Uterus (tissue), 4 donors: ENCODE data around the gene PAPPA2. TPM values are rescaled to one million over a fixed set of nuclear protein-coding genes. Genes with fewer than 3 reads are reported as not detected.

Source experiments
- DNase-seq, 2 donors: peaks; one replicate each; pipeline ENCODE4 v3.0.0-alpha.2; 2019 to 2020
- H3K27ac ChIP-seq, 2 donors: fragments of 200-600 bp; sonication (generic); 1 replicate in 1 of 2; 2 replicates in 1 of 2; pipeline ENCODE4 v1.5.1; 2016 to 2018
- H3K27me3 ChIP-seq, 2 donors: fragments of 200-600 bp; sonication (generic); one replicate each; pipeline ENCODE4 v1.5.1; 2018 to 2019; ENCODE audit warnings: control low read depth in 1 of 2
- H3K36me3 ChIP-seq, 2 donors: fragments of 200-600 bp; sonication (generic); one replicate each; pipeline ENCODE4 v1.5.1; 2019; ENCODE audit warnings: control low read depth in 1 of 2
- H3K4me1 ChIP-seq, 2 donors: fragments of 200-600 bp; sonication (generic); one replicate each; pipeline ENCODE4 v1.5.1; 2018 to 2019; ENCODE audit warnings: control low read depth in 1 of 2
- H3K4me3 ChIP-seq, 2 donors: fragments of 200-600 bp; sonication (generic); 1 replicate in 1 of 2; 2 replicates in 1 of 2; pipeline ENCODE4 v1.5.1; 2018 to 2019; ENCODE audit warnings: mild to moderate bottlenecking in 1 of 2
- H3K9me3 ChIP-seq, 2 donors: fragments of 200-600 bp; sonication (generic); one replicate each; pipeline ENCODE4 v1.5.1; 2019; ENCODE audit warnings: control low read depth in 1 of 2
- POLR2A ChIP-seq, 2 donors: fragments of 450-650 bp; IDR thresholded peaks; one replicate each; pipeline ENCODE4 v1.6.1; 2016; ENCODE audit warnings: antibody characterized with exemption in 2 of 2, mild to moderate bottlenecking in 1 of 2, moderate library complexity in 1 of 2
- intact Hi-C: fragments of 100-400 bp; cut with DNase I; formaldehyde crosslinking; loops from one replicate; pipeline ENCODE4 v1.15.1; 2023; ENCODE audit warnings: low total_unique reads
- total RNA-seq, 4 donors: library from RNA; depleted of rRNA in 3 of 4; stranded (reverse); fragments of >200 nt in 3 of 4; gene quantifications; one replicate each; pipeline versions ENCODE4 v1.1.0 to v1.2.4, GENCODE V29; 2014 to 2023
- TF ChIP-seq, protein P1 (sequence below), 4 experiments: fragments of 200-600 bp in 2 of 4; fragments of 450-650 bp in 2 of 4; sonication (generic) in 2 of 4; IDR thresholded peaks; one replicate each; pipeline ENCODE4 v1.5.1; 2016 to 2019; ENCODE audit warnings: antibody characterized with exemption in 4 of 4, mild to moderate bottlenecking in 2 of 4, moderate library complexity in 1 of 4
- donor health status: DM: yes; HTN: yes; CAD: no.

Gene PAPPA2
- total RNA-seq, 4 donors from 2014 or later, result 0.51 to 4.0 (median 0.73) TPM; not detected in 1

- intact Hi-C loops, result no loop called here
- Histone ChIP-seq H3K4me1 (no peaks in the 10 kb centered on the region), H3K4me3 (no peak overlapping the region), H3K36me3 (no peaks in the 10 kb centered on the region), H3K27ac (no peak overlapping the region), H3K9me3 (no peaks in the 10 kb centered on the region), H3K27me3 (no peaks in the 10 kb centered on the region)
- TF ChIP-seq, protein P1, sequence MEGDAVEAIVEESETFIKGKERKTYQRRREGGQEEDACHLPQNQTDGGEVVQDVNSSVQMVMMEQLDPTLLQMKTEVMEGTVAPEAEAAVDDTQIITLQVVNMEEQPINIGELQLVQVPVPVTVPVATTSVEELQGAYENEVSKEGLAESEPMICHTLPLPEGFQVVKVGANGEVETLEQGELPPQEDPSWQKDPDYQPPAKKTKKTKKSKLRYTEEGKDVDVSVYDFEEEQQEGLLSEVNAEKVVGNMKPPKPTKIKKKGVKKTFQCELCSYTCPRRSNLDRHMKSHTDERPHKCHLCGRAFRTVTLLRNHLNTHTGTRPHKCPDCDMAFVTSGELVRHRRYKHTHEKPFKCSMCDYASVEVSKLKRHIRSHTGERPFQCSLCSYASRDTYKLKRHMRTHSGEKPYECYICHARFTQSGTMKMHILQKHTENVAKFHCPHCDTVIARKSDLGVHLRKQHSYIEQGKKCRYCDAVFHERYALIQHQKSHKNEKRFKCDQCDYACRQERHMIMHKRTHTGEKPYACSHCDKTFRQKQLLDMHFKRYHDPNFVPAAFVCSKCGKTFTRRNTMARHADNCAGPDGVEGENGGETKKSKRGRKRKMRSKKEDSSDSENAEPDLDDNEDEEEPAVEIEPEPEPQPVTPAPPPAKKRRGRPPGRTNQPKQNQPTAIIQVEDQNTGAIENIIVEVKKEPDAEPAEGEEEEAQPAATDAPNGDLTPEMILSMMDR (IDR thresholded peaks at IDR 0.05), result no peak
- no peak for TF ChIP-seq POLR2A (IDR thresholded peaks at IDR 0.05)
- DNase-seq, result no peak
Observed at GRCh38 chr1:176816232-176816631, 353.3 kb downstream of the PAPPA2 start.

GRCh38 chr1:176820391-176821031 is 357.5 kb downstream of the PAPPA2 start:
- Histone ChIP-seq H3K4me3 (no peak overlapping the region), H3K27me3 (no peaks in the 10 kb centered on the region), H3K9me3 (no peaks in the 10 kb centered on the region), H3K27ac (no peak overlapping the region), H3K36me3 (no peaks in the 10 kb centered on the region), H3K4me1 (no peaks in the 10 kb centered on the region)
- DNase-seq, result no peak
- TF ChIP-seq POLR2A (IDR thresholded peaks at IDR 0.05), result no peak
- TF ChIP-seq, protein P1 (IDR thresholded peaks at IDR 0.05), result no peak
- intact Hi-C loops, result no loop called here

DNA sequence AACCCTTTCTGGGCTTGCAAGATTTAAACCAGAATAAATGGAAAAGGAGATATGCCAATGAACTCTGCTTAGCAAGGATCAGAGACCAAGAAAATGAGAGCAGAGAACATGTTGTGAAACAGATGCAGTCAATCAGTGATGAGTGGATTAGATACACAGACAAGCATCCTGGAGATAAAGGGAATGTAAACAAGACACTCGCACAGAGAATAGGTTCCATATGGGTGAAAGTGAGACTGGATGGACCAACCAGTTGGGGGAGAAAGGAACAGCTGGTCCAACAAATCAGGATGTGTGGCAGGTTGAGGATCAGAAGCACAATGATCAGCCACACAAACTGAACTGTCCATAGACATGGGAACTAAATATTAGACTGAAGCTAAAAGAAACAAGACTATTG is 363.3 kb downstream of the PAPPA2 start:
- intact Hi-C loops, result no loop called here
- no peak overlapping the region for H3K4me3 ChIP-seq
- no peaks in the 10 kb centered on the region for H3K36me3 ChIP-seq
- no peak overlapping the region for H3K27ac ChIP-seq
- no peak for TF ChIP-seq POLR2A (IDR thresholded peaks at IDR 0.05)
- TF ChIP-seq, protein P1 (IDR thresholded peaks at IDR 0.05), result no peak
- DNase-seq, result no peak
- no peaks in the 10 kb centered on the region for H3K27me3 ChIP-seq
- H3K4me1 ChIP-seq, result no peaks in the 10 kb centered on the region
- H3K9me3 ChIP-seq, result no peaks in the 10 kb centered on the region

GRCh38 chr1:176829261-176829660 is 366.3 kb downstream of the PAPPA2 start:
- Histone ChIP-seq H3K27ac (no peak overlapping the region), H3K4me1 (no peaks in the 10 kb centered on the region), H3K27me3 (no peaks in the 10 kb centered on the region), H3K9me3 (no peaks in the 10 kb centered on the region), H3K36me3 (no peaks in the 10 kb centered on the region), H3K4me3 (no peak overlapping the region)
- intact Hi-C loops, result no loop called here
- no peak for TF ChIP-seq POLR2A (IDR thresholded peaks at IDR 0.05)
- TF ChIP-seq, protein P1 (IDR thresholded peaks at IDR 0.05), result no peak
- no peak for DNase-seq

- H3K27me3 ChIP-seq, result no peaks in the 10 kb centered on the region
- H3K36me3 ChIP-seq, result no peaks in the 10 kb centered on the region
- H3K4me1 ChIP-seq, result no peaks in the 10 kb centered on the region
- H3K4me3 ChIP-seq, result no peak overlapping the region
- TF ChIP-seq POLR2A (IDR thresholded peaks at IDR 0.05), result no peak
- TF ChIP-seq, protein P1 (IDR thresholded peaks at IDR 0.05), result no peak
- no peak for DNase-seq
- intact Hi-C loops, result no loop called here
- H3K27ac ChIP-seq, result no peak overlapping the region
- H3K9me3 ChIP-seq, result no peaks in the 10 kb centered on the region
Observed at GRCh38 chr1:176831150-176831549, 368.2 kb downstream of the PAPPA2 start.
